Jurkat, Clone E6-1 (cell line): ENCODE results near the gene POLR3C. TPM values are rescaled to one million over a fixed set of nuclear protein-coding genes. Genes with fewer than 3 reads are reported as not detected.
"Not testable (repeated sequence)": the region's sequence is repeated elsewhere in the genome, so short reads cannot be mapped to it uniquely, and the experiment has no call there.

Experiments
- DNase-seq: peaks from one replicate; pipeline ENCODE4 v3.0.0-alpha.2; 2011; ENCODE audit warnings: low read depth, low spot score
- H3K4me3 ChIP-seq: 2 replicates; pipeline ENCODE4 v1.5.1; 2011; ENCODE audit warnings: mild to moderate bottlenecking, low read length, control low read depth, moderate library complexity
- polyA plus RNA-seq: library from polyadenylated mRNA; unstranded; fragments of >200 nt; gene quantifications from one replicate; pipeline ENCODE4 v1.2.1, GENCODE V29; 2012; ENCODE audit warnings: missing spikeins; ENCODE audit not compliant: insufficient read length, insufficient read depth

Gene POLR3C
- polyA plus RNA-seq: 38.2 TPM

DNA sequence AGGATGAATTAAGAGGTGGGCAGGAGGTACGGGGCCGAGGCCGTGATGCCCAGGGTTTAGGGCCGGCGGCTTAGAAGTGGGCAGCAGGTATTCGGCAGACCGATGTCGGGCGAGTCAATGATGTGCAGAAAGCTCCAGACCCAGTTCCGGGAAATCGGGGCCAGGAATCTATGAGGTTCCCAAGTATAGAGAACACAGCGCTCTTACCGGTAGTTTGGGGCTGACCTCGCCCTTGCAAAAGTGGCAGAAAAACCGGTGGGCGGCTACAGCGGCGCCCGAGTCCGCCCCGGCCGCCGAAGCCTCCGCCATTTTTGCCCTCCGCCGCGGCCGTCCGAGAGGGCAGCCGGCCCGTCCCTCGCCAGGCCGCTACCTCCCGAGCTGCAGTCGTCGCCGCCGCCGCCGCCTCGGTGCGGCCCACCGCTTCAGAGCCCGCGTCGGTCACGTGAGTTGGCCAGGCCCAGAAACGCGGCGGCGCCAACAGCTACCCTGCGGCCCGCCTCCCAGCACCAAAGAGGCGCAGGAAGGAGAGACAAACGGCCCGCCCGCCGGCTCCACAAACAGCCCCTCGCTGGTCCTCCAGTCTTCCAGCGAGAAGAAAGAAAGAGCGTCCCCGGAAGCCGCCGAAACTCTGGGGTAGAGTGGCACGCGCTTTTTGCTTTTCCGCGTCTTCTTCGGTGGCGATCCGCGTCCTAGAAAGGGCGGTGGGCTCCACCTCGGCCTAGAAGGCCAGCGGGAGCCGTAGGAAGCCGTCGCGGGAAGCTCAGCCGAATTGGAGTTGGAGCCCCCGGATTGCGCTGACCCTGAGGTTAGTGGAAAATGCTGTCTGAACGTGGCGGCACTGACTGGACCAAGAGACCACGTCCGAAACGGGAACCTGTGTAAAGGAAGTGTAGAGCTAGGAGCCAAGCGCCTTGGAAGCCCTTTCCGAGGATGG, at the start of gene POLR3C, which contains the start of gene RNF115:
POLR3C (plus strand) TSS at position 636 of the 934 bp plus-strand sequence. CDS start 1,577 bp downstream, outside the sequence.
RNF115 (minus strand) TSS at position 531 of the 934 bp plus-strand sequence; CDS start at position 309, 222 bp downstream.
- H3K4me3 ChIP-seq: peak within 1 kb of the TSS; percentile 99
- DNase-seq: peak; percentile 85

- H3K4me3 ChIP-seq: no peak overlapping the region
- no peak for DNase-seq
Observed at GRCh38 chr1:145777357-145778145, 46.4 kb upstream of the POLR3C start.

DNA sequence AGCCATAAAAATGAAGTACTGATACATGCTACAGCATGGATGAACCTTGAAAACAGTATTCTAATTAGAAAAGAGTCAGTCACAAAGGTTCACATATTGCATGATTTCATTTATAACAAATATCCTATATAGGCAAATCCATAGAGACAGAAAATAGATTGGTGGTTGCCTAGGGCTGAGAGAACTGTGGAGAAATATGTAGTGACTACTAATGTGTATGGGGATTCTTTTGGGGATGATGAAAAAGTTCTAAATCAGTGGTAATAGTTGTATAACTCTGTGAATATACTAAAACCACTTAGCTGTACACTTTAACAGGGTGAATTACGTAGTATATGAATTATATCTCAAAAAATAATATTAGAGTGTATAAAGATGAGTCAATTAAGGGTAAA, 45.9 kb upstream of the POLR3C start:
- H3K4me3 ChIP-seq: no peak overlapping the region
- no peak for DNase-seq

- no peak for DNase-seq
- no peak overlapping the region for H3K4me3 ChIP-seq
Observed at GRCh38 chr1:145782272-145783099, 41.5 kb upstream of the POLR3C start.

GRCh38 chr1:145784409-145784808, 39.6 kb upstream of the POLR3C start:
- DNase-seq: no peak
- no peak overlapping the region for H3K4me3 ChIP-seq

- no peak for DNase-seq
- no peak overlapping the region for H3K4me3 ChIP-seq
Observed at GRCh38 chr1:145785547-145785946, 38.5 kb upstream of the POLR3C start.

- no peak overlapping the region for H3K4me3 ChIP-seq
- peak; percentile 48 for DNase-seq
Observed at GRCh38 chr1:145786271-145786670, 37.7 kb upstream of the POLR3C start.

DNA sequence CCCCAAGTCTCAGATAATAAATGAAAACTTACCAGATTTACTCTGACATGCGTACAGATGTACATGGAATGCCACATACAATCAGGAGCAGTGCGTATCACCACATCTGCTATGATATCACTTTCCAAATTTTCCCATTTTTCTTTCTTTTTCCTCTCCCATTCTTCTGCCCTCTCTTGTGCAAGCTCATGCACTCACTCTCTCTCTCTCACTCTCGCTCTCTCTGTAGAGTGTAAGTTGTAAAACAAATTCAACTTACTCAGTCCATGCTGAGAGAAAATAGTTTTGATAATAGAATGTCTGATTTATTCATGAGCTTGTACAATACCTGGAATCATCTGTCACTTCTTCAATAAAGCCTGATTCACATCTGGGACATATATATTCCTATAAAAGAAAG, 35.4 kb upstream of the POLR3C start:
- DNase-seq: no peak

DNA sequence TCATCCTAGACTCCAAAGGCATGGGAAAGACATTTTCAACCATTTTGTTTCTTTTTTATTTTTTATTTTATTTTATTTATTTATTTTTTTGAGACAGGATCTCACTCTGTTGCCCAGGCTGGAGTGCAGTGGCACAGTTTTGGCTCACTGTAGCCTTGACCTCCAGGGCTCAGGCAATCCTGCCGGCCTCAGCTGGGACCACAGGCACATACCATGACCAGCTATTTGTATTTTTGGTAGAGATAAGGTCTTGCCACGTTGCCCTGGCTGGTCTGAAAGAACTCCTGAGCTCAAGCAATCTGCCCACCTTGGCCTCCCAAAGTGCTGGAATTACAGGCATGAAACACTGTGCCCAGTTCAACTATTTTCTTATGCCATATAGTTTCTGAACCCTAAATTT, 32.1 kb upstream of the POLR3C start:
- DNase-seq: not testable (repeated sequence)

More for the DNA sequence above, 35.4 kb upstream of the POLR3C start:
- H3K4me3 ChIP-seq: no peak overlapping the region

DNA sequence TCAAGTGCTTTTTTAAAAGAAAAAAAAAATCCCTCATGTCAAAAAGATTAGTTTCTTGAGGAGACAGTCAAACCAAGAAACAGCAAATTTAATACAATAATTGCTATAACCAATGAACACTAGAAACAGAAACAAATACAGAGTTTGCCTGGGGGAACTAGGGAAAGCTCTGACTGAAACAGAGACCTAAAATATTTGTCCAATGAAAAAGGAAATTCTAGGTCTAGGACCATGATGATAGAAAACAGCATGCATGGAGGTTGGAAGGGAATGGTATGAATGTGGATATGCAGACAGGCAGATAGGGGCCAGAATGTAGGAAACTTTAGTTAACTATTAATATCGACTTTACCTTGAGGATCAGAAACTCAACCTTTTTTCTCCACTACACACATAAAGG, 31.5 kb upstream of the POLR3C start:
- H3K4me3 ChIP-seq: no peak overlapping the region
- no peak for DNase-seq

More for the DNA sequence above, 32.1 kb upstream of the POLR3C start:
- not testable (repeated sequence) for H3K4me3 ChIP-seq

DNA sequence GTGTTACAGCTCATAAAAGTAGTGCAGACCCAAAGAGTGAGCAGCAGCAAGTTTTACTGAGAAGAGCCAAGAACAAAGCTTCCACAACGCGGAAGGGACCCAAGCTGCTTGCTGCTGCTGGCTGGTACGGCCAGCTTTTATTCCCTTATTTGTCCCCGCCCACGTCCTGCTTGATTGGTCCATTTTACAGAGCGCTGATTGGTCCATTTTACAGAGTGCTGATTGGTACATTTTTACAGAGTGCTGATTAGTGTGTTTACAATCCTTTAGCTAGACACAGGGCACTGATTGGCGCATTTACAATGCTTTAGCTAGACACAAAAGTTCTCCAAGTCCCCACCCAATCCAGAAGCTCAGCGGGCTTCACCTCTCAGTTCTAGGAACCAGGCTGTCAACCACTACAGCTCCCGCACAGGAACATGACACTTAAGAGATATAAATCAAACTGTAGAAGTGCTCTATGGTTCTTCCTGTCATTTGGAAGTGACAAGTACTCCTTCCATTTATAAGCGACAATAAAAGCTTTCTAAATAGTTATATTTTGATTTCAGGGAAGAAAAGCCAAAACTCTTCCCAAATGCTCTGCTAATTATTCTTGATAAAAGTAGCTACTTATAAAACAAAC, 28.6 kb upstream of the POLR3C start:
- no peak for DNase-seq
- H3K4me3 ChIP-seq: no peak overlapping the region

DNA sequence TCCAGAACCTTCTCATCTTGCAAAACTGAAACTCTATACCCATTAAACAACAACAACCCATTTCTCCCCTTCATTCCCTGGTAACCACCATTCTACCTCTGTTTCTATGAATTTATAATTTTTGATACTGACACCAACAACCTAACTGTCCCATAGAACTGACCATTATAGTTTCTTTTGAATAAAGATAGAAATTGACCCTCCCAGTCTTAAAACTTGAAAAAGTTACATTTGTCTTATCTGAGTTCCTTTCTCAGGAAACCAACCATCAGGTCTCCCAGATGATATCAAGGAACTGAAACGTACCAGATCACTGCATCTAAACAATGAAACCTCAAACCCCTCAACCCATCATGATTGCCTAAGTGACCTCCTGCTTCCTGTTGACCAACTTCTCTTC, 27.2 kb upstream of the POLR3C start:
- no peak for DNase-seq
- no peak overlapping the region for H3K4me3 ChIP-seq

DNA sequence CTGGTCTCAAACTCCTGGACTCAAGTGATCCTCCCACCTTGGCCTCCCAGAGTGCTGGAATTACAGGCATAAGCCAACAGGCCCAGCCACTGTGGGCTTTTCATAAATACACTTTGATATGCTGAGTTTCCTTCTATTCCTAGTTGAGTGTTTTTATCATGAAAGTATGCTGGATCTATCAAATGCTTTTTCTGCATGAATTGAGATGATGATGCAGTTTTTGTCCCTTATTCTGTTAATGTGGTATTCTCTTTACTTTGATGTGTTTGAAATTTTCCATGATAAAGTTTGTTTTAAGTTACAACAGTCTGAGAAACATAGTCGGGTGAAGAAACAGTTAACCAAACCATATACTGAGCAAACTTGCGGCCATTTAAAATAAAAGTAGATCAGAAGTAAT, 24.2 kb upstream of the POLR3C start:
- no peak for DNase-seq
- H3K4me3 ChIP-seq: no peak overlapping the region

DNA sequence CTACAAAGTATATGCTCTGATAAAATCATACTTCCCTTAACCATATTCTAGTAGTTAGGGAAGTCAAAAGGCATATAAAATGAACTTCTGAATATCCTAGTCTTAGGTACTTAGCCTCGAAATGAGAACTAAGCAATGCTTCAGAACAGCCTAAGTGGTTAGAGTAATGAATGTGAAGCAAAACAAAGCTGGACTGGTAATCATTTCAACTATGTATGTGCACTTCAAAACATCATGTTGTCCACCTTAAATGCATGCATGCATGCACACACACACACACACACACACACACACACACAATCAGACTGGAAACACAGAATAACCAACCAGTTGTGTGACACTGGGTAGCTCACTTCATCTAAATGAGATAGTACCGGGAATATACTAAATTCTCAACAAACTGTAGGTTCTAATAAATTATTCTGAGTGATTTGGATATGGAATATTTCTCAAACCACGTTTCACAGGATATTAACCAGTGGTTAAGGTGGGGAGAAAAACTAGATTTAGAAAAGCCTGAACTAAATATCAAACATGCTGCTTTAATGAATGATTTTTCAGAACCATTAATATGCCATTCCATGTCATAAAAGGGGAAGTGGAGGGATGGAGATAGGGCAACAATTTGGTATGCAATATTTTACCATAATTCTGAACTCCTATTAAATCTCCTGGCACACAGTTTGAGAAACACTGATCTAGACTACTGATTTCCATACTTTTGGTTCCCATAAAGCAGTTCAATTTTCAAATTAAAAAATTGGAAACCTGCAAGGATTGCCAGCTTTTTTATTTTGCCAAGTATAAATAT, 19.6 kb upstream of the POLR3C start:
- no peak overlapping the region for H3K4me3 ChIP-seq
- DNase-seq: no peak

GRCh38 chr1:145805057-145805456, 18.9 kb upstream of the POLR3C start:
- H3K4me3 ChIP-seq: no peak overlapping the region
- DNase-seq: no peak

- no peak for DNase-seq
- H3K4me3 ChIP-seq: no peak overlapping the region
Observed at GRCh38 chr1:145806408-145806807, 17.6 kb upstream of the POLR3C start.

DNA sequence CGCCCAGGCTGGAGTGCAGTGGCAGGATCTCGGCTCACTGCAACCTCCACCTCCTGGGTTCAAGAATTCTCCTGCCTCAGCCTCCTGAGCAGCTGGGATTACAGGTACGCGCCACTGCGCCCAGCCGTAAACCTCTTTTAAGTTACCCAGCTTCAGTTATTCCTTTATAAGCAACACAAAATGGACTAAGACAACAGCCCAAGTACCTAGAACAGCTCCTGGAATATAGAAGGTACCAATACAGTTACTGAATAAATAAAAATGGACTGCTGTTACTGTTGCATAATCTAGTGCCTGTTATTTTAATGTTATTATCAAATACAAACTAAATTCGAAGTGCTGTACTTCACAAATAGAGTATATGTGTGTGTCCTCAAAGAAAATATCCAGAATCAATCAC, 17.2 kb upstream of the POLR3C start:
- H3K4me3 ChIP-seq: no peak overlapping the region
- no peak for DNase-seq
